Parathyroid adenoma (tissue), 2 donors: Measurements from ENCODE around the gene PCDH8.

ENCODE experiments used
- H2AFZ ChIP-seq: fragments of 300-600 bp; sonication (generic); one replicate; pipeline ENCODE4 v1.7.0; 2017; ENCODE audit warnings: antibody characterized with exemption, mild to moderate bottlenecking
- H3K27ac ChIP-seq: fragments of 300-600 bp; sonication (generic); one replicate; pipeline ENCODE4 v1.7.0; 2017
- H3K27me3 ChIP-seq: fragments of 300-600 bp; sonication (generic); one replicate; pipeline ENCODE4 v1.7.0; 2017; ENCODE audit warnings: low read length; ENCODE audit not compliant: control insufficient read depth, insufficient read depth
- H3K36me3 ChIP-seq: fragments of 300-600 bp; sonication (generic); one replicate; pipeline ENCODE4 v1.7.0; 2017; ENCODE audit warnings: low read length; ENCODE audit not compliant: control insufficient read depth, insufficient read depth
- H3K4me1 ChIP-seq: fragments of 300-600 bp; sonication (generic); one replicate; pipeline ENCODE4 v1.7.0; 2017; ENCODE audit warnings: control low read depth
- H3K4me2 ChIP-seq: fragments of 300-600 bp; sonication (generic); one replicate; pipeline ENCODE4 v1.7.0; 2017; ENCODE audit warnings: low read length
- H3K4me3 ChIP-seq: fragments of 300-600 bp; sonication (generic); one replicate; pipeline ENCODE4 v1.7.0; 2017; ENCODE audit warnings: low read depth, low read length
- H3K79me2 ChIP-seq: fragments of 300-600 bp; sonication (generic); one replicate; pipeline ENCODE4 v1.7.0; 2017; ENCODE audit warnings: control low read depth
- H3K9ac ChIP-seq: fragments of 300-600 bp; sonication (generic); one replicate; pipeline ENCODE4 v1.7.0; 2017; ENCODE audit warnings: mild to moderate bottlenecking
- H3K9me3 ChIP-seq: fragments of 300-600 bp; sonication (generic); one replicate; pipeline ENCODE4 v1.7.0; 2017; ENCODE audit warnings: low read length; ENCODE audit not compliant: control insufficient read depth
- CTCF ChIP-seq: fragments of 300-600 bp; sonication (generic); IDR thresholded peaks from one replicate; pipeline ENCODE4 v1.7.0; 2017; ENCODE audit warnings: antibody characterized with exemption, mild to moderate bottlenecking
- donor health status: primary hyperparathyroidism.

Gene PCDH8

GRCh38 chr13:52837850-52838249, 10.6 kb downstream of the PCDH8 start:
- H3K4me3 ChIP-seq = no peak overlapping the region
- H3K27me3 ChIP-seq = no peaks in the 10 kb centered on the region
- no peaks in the 10 kb centered on the region for H3K79me2 ChIP-seq
- no peaks in the 10 kb centered on the region for H3K36me3 ChIP-seq
- no peak overlapping the region for H3K27ac ChIP-seq
- H3K9ac ChIP-seq = no peak overlapping the region
- H3K4me2 ChIP-seq = no peak overlapping the region
- no peak for TF ChIP-seq CTCF
- H2AFZ ChIP-seq = no peak overlapping the region
- H3K9me3 ChIP-seq = no peaks in the 10 kb centered on the region
- H3K4me1 ChIP-seq = no peaks in the 10 kb centered on the region

- Histone ChIP-seq H3K9me3 (no peaks in the 10 kb centered on the region), H3K9ac (no peak overlapping the region), H3K4me2 (no peak overlapping the region), H3K27me3 (no peaks in the 10 kb centered on the region), H2AFZ (no peak overlapping the region), H3K79me2 (no peaks in the 10 kb centered on the region), H3K4me3 (no peak overlapping the region), H3K36me3 (no peaks in the 10 kb centered on the region), H3K27ac (no peak overlapping the region), H3K4me1 (no peaks in the 10 kb centered on the region)
- TF ChIP-seq CTCF = no peak
These were observed 13.2 kb downstream of the PCDH8 start for GRCh38 chr13:52835071-52835839.

- no peaks in the 10 kb centered on the region for H3K4me1 ChIP-seq
- H3K27me3 ChIP-seq = no peaks in the 10 kb centered on the region
- H3K9me3 ChIP-seq = no peaks in the 10 kb centered on the region
- H3K4me2 ChIP-seq = no peak overlapping the region
- H3K27ac ChIP-seq = no peak overlapping the region
- H3K4me3 ChIP-seq = no peak overlapping the region
- H3K9ac ChIP-seq = no peak overlapping the region
- no peaks in the 10 kb centered on the region for H3K36me3 ChIP-seq
- no peak overlapping the region for H2AFZ ChIP-seq
- H3K79me2 ChIP-seq = no peaks in the 10 kb centered on the region
- TF ChIP-seq CTCF = no peak
These were observed 15.1 kb downstream of the PCDH8 start for GRCh38 chr13:52833296-52833875.

- TF ChIP-seq CTCF = no peak
- H2AFZ ChIP-seq = no peak overlapping the region
- no peaks in the 10 kb centered on the region for H3K9me3 ChIP-seq
These were observed 16.1 kb downstream of the PCDH8 start for GRCh38 chr13:52832313-52832712.

GRCh38 chr13:52830946-52831345, 17.5 kb downstream of the PCDH8 start:
- Histone ChIP-seq H3K4me2 (no peak overlapping the region), H3K27ac (no peak overlapping the region), H3K4me1 (no peaks in the 10 kb centered on the region), H2AFZ (no peak overlapping the region), H3K36me3 (no peaks in the 10 kb centered on the region), H3K9ac (no peak overlapping the region), H3K4me3 (no peak overlapping the region), H3K9me3 (no peaks in the 10 kb centered on the region), H3K79me2 (no peaks in the 10 kb centered on the region), H3K27me3 (no peaks in the 10 kb centered on the region)
- no peak for TF ChIP-seq CTCF

More at GRCh38 chr13:52832313-52832712, 16.1 kb downstream of the PCDH8 start:
- H3K27ac ChIP-seq = no peak overlapping the region
- no peaks in the 10 kb centered on the region for H3K79me2 ChIP-seq
- H3K27me3 ChIP-seq = no peaks in the 10 kb centered on the region
- H3K9ac ChIP-seq = no peak overlapping the region
- H3K4me2 ChIP-seq = no peak overlapping the region
- no peaks in the 10 kb centered on the region for H3K36me3 ChIP-seq
- no peaks in the 10 kb centered on the region for H3K4me1 ChIP-seq
- H3K4me3 ChIP-seq = no peak overlapping the region
